ENCODE data around the gene ZNF780A.

DNA sequence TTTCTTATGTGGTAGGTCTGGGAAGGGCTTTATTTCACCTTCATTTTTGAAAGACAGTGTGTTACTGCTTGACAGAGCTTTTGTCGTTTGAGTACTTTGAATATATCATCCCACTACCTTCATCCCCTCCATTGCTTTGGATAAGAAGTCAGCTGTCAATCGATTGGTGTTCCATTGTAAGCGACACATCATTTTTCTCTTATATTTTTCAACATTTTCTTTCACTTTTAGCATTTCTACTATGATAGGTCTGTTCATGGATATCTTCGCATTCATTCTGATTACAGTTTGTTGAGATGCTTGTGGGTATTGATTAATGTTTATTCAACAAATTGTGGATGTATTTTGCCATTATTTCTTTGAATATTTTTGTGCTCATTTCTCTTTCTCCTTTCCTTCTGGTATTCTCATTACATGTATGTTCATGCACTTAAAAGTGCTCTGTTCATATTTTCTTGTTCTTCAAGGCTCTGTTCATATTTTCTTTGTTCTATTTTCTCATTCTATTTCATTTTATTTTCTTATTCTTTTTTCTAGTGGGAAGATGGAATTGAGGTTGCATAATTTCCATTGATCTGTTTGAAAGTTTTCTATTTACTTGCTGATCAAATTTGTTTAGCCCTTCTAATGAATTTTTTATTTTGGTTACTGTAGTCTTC is 64.7 kb downstream of the ZNF780A start:
- TF ChIP-seq, protein P1, sequence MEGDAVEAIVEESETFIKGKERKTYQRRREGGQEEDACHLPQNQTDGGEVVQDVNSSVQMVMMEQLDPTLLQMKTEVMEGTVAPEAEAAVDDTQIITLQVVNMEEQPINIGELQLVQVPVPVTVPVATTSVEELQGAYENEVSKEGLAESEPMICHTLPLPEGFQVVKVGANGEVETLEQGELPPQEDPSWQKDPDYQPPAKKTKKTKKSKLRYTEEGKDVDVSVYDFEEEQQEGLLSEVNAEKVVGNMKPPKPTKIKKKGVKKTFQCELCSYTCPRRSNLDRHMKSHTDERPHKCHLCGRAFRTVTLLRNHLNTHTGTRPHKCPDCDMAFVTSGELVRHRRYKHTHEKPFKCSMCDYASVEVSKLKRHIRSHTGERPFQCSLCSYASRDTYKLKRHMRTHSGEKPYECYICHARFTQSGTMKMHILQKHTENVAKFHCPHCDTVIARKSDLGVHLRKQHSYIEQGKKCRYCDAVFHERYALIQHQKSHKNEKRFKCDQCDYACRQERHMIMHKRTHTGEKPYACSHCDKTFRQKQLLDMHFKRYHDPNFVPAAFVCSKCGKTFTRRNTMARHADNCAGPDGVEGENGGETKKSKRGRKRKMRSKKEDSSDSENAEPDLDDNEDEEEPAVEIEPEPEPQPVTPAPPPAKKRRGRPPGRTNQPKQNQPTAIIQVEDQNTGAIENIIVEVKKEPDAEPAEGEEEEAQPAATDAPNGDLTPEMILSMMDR (IDR thresholded peaks at IDR 0.05), result no peak
- TF ChIP-seq POLR2A (IDR thresholded peaks at IDR 0.05), result no peak
- no peak for TF ChIP-seq POLR2AphosphoS5 (IDR thresholded peaks at IDR 0.05)

Measured in stomach (tissue), 4 donors.